GM10266 (cell line): ENCODE data around the gene GYS2.

Source experiments
- DNase-seq: peaks from one replicate; pipeline ENCODE4 v3.0.0; 2012; ENCODE audit errors: extremely low spot score
- TF ChIP-seq, protein P1 (sequence below): IDR thresholded peaks from 2 replicates; pipeline ENCODE4 v1.5.1; 2012; ENCODE audit warnings: mild to moderate bottlenecking, low read depth; ENCODE audit not compliant: control insufficient read depth, insufficient read depth; ENCODE audit errors: missing control alignments

The GYS2 gene

DNA sequence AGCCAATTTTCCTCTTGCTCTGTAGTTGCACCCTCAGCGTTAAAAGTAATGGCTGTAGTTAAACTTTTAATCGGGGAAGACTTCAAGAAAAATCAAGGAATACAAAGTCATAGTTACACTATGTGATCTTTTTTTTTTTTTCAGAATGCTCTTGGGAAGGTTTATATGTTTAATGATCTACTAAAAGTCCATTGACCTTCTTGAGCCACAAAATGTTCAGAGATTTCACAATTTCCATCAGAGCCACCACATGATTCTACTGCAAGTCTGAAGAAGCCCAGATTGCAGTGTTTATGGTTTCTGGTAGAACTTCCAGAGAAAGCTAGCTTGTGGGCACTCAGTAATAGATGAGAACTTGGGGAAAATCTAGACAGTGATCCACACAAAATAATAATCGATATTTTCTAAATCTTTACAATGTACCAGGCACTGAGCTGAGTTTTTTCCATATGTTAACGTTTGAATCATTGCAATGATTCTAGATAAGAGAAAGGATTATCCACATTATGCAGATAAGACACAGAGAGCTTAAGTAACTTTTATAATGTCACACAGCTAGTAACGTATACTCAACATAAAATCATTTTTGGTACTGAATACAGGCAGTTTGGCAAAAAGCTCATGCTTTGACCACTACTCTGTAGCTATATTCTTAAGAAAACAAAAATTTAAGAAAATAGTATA is 38.3 kb downstream of the GYS2 start:
- DNase-seq: no peak
- TF ChIP-seq, protein P1, sequence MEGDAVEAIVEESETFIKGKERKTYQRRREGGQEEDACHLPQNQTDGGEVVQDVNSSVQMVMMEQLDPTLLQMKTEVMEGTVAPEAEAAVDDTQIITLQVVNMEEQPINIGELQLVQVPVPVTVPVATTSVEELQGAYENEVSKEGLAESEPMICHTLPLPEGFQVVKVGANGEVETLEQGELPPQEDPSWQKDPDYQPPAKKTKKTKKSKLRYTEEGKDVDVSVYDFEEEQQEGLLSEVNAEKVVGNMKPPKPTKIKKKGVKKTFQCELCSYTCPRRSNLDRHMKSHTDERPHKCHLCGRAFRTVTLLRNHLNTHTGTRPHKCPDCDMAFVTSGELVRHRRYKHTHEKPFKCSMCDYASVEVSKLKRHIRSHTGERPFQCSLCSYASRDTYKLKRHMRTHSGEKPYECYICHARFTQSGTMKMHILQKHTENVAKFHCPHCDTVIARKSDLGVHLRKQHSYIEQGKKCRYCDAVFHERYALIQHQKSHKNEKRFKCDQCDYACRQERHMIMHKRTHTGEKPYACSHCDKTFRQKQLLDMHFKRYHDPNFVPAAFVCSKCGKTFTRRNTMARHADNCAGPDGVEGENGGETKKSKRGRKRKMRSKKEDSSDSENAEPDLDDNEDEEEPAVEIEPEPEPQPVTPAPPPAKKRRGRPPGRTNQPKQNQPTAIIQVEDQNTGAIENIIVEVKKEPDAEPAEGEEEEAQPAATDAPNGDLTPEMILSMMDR: no peak

DNA sequence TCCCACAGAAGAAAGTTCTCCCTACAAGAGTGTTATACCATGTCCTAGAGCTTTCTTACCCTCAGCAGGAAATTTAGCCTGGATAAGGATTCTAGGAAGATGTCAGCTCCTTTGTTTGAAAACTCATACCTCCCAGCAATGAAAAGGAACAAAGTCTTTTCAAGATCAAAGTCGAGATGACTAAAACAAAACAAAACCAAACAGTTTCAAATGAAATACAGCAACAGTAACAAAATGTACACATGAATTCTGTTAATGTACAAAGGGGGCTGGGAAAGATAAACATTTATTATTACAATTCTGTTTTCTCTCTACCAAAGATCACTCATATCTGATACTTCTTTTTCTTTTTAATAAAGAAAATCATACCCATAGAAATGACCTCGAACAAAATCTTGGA is 41.8 kb downstream of the GYS2 start:
- no peak for DNase-seq
- TF ChIP-seq, protein P1: no peak

DNA sequence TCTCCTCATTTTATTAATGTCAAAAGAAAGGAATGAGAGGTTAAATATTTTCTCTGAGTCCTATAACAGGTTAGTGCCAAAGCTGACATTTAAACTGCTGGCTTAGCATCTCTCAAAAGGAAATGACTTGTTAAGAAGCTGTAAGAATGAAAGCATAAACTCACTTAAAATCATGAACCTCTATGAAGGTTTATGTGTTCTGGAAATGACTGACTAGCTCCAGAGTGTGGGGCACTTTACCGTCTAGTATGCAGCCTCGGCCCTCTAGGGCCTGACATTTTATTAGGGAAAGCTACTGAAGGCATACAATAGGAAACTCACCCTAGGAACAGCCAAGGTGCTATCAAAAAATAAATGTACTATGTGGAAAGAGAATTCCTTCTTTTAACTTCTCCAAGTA is 43.5 kb downstream of the GYS2 start:
- TF ChIP-seq, protein P1: no peak
- DNase-seq: no peak

DNA sequence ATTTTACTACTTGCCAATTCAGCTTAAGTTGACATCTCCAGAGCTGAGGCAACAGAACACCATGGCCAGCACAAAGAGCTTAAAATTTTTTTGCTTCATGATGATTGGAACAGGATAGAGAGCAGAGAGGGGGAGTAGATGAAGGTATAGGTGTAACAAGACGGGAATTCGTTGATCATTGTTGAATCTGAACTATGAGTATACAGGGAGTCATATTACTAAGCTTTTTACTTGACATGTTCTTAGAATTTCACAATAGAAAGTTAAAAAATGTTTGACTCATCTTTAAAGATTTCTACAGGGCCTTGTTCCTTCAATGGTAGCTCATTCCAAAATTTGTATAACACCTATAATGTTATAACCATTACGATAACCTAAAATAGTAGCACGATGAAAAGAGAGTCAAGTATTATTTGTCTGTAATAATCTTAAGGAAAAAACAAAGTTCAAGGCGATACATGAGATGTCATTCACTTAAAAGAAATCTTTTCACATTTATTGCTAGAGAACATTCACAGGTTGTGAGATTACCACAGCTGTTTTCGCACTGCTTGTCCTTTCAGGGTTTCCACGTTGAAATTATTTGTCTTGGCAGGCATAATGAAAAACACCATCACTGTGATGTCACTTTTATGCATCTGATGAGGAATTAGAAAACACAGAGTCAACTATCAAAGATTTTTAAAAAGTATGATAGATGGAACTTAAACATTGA is 44.6 kb downstream of the GYS2 start:
- DNase-seq: no peak
- TF ChIP-seq, protein P1: no peak

DNA sequence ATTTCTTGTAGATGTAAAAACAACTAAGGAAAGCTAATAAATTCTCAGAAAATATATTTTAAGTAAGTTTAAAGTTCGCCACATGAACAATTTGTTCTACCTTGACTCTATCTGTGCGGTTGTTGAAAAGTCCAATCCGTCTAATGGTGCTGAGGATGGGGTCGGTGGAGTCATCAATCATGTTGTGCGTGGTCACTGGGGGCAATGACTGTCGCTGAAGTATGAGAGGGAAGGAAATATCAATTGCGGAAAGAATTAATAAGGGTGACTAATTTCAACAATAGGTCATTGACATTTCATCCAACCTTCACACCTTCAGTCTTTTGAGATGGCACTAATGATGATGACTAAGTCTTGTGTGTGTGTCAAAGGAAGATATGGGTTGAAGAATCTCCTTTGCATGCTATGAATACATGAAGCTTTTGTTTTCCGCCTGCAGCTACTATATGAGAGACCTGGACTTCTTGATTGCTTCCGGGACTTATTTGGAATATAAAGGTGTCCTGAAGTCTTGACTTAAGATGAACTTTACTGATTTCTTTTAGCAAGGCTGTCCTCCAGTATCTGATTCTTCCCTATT is 46.5 kb downstream of the GYS2 start:
- no peak for DNase-seq
- TF ChIP-seq, protein P1: no peak

DNA sequence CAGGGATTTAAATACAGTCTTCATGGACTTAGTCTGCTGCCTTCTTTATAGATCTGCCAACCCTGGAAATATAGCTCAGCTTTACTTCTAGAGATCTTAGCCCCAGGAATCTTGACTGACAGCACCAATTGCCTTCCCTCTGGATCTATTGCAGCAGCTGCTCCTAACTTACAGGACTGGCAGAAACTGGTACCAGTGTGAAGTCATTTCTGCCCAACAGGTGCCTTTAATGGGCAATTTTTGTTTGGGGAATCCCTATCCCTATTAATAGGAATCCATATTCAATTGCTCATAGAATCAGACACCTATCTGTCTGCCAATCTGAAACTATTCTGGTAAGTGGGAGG is 51.3 kb downstream of the GYS2 start:
- TF ChIP-seq, protein P1: no peak
- DNase-seq: no peak
